NCI-H2227 (cell line): Measurements from ENCODE around the gene ZNF280A.
A peak's percentile ranks its signal among the peaks of the same experiment; 100 is the strongest.
"Not testable (repeated sequence)": the region's sequence is repeated elsewhere in the genome, so short reads cannot be mapped to it uniquely, and the experiment has no call there.

Experiments
- DNase-seq: peaks from one replicate; lab custom pipeline; 2025; ENCODE audit not compliant: unreplicated experiment; lab: John Stamatoyannopoulos, UW

The ZNF280A gene

GRCh38 chr22:22514431-22514830 lies 5.6 kb downstream of the ZNF280A start:
- DNase-seq, result not testable (repeated sequence)

GRCh38 chr22:22513619-22514018 lies 6.5 kb downstream of the ZNF280A start:
- DNase-seq, result no peak

GRCh38 chr22:22512951-22513350 lies 7.1 kb downstream of the ZNF280A start:
- DNase-seq, result no peak

- not testable (repeated sequence) for DNase-seq
These were observed 9.2 kb downstream of the ZNF280A start for GRCh38 chr22:22510833-22511232.

- DNase-seq, result not testable (repeated sequence)
These were observed 10.2 kb downstream of the ZNF280A start for GRCh38 chr22:22509912-22510311.

- peak; percentile 93 for DNase-seq
These were observed 11.5 kb downstream of the ZNF280A start, which contains the start of gene ZNF280B for GRCh38 chr22:22508274-22509176. ZNF280B (minus strand) TSS chr22:22508742; CDS start chr22:22489398, 19,344 bp downstream.

GRCh38 chr22:22507743-22508273 lies 12.3 kb downstream of the ZNF280A start:
- DNase-seq, result no peak

GRCh38 chr22:22506736-22507135 lies 13.3 kb downstream of the ZNF280A start:
- DNase-seq, result no peak

GRCh38 chr22:22498267-22498666 lies 21.8 kb downstream of the ZNF280A start:
- DNase-seq, result no peak

GRCh38 chr22:22491589-22491988 lies 28.5 kb downstream of the ZNF280A start:
- not testable (repeated sequence) for DNase-seq

GRCh38 chr22:22488736-22489135 lies 31.3 kb downstream of the ZNF280A start:
- DNase-seq, result no peak

GRCh38 chr22:22487869-22488597 lies 32.0 kb downstream of the ZNF280A start:
- no peak for DNase-seq

GRCh38 chr22:22487059-22487458 lies 33.0 kb downstream of the ZNF280A start:
- no peak for DNase-seq

GRCh38 chr22:22486132-22486899 lies 33.8 kb downstream of the ZNF280A start:
- DNase-seq, result no peak

- DNase-seq, result no peak
These were observed 34.5 kb downstream of the ZNF280A start for GRCh38 chr22:22485524-22485923.

- no peak for DNase-seq
These were observed 36.0 kb downstream of the ZNF280A start for GRCh38 chr22:22484023-22484422.

- DNase-seq, result no peak
These were observed 39.1 kb downstream of the ZNF280A start for GRCh38 chr22:22480940-22481339.

- DNase-seq, result no peak
These were observed 40.0 kb downstream of the ZNF280A start for GRCh38 chr22:22479999-22480532.

- DNase-seq, result no peak
These were observed 41.0 kb downstream of the ZNF280A start for GRCh38 chr22:22479116-22479515.

- DNase-seq, result no peak
These were observed 41.6 kb downstream of the ZNF280A start for GRCh38 chr22:22478470-22478869.

- DNase-seq, result no peak
These were observed 45.3 kb downstream of the ZNF280A start for GRCh38 chr22:22474733-22475132.
